WTC11 (cell line): ENCODE results near the gene CRISP1. TPM values are rescaled to one million over a fixed set of nuclear protein-coding genes. Genes with fewer than 3 reads are reported as not detected.
A peak's percentile ranks its signal among the peaks of the same experiment; 100 is the strongest.

ENCODE experiments used
- ATAC-seq: fragments of 200-7000 bp; cut with Tn5 transposase; 2 replicates; pipeline ENCODE4 v1.10.0; 2021; ENCODE audit warnings: mild to moderate bottlenecking, moderate library complexity
- CTCF ChIA-PET: fragments of 300-600 bp; sonication (Branson Sonifier 250); formaldehyde crosslinking; loops from one replicate; lab custom pipeline; 2021; ENCODE audit warnings: antibody characterized with exemption; lab: Charles Lee
- POLR2A ChIA-PET: fragments of 350-600 bp; sonication (Branson Sonifier 250); formaldehyde crosslinking; loops from one replicate; lab custom pipeline; 2021; ENCODE audit warnings: antibody characterized with exemption; lab: Charles Lee
- DNase-seq: peaks from one replicate; pipeline ENCODE4 v3.0.0; 2021; ENCODE audit warnings: low spot score
- H3K27ac Mint-ChIP-seq: 2 replicates; pipeline ENCODE4 v1.8.0; 2021; ENCODE audit warnings: mixed read lengths
- H3K27me3 Mint-ChIP-seq: 2 replicates; pipeline ENCODE4 v1.8.0; 2021; ENCODE audit warnings: low read depth, mild to moderate bottlenecking, moderate library complexity, mixed read lengths
- H3K36me3 Mint-ChIP-seq: 2 replicates; pipeline ENCODE4 v1.8.0; 2021; ENCODE audit warnings: mixed read lengths
- H3K4me1 Mint-ChIP-seq: 2 replicates; pipeline ENCODE4 v1.8.0; 2022; ENCODE audit warnings: mixed read lengths
- H3K4me3 Mint-ChIP-seq: 2 replicates; pipeline ENCODE4 v1.8.0; 2021; ENCODE audit warnings: mild to moderate bottlenecking, moderate library complexity, mixed read lengths
- H3K9me3 Mint-ChIP-seq: 2 replicates; pipeline ENCODE4 v1.8.0; 2021; ENCODE audit warnings: mixed read lengths
- ARID4B ChIP-seq: sonication (generic); formaldehyde crosslinking; IDR thresholded peaks from 2 replicates; pipeline ENCODE4 v1.8.0; 2023; ENCODE audit warnings: missing genetic modification reagents, mild to moderate bottlenecking, borderline replicate concordance
- CREM ChIP-seq: sonication (generic); formaldehyde crosslinking; IDR thresholded peaks from 2 replicates; pipeline ENCODE4 v1.8.1; 2022; ENCODE audit warnings: mild to moderate bottlenecking, missing genetic modification reagents, moderate library complexity
- CTCF ChIP-seq: fragments of 200-600 bp; IDR thresholded peaks from 2 replicates; pipeline ENCODE4 v1.8.0; 2022; ENCODE audit warnings: antibody characterized with exemption
- ELF4 ChIP-seq: sonication (generic); formaldehyde crosslinking; IDR thresholded peaks from 2 replicates; pipeline ENCODE4 v1.8.1; 2022; ENCODE audit warnings: low read depth, mild to moderate bottlenecking, moderate library complexity, missing genetic modification reagents
- EMX1 ChIP-seq: fragments of 250-450 bp; sonication (Bioruptor Pico); IDR thresholded peaks from 2 replicates; pipeline ENCODE4 v1.8.0; 2021; ENCODE audit warnings: mild to moderate bottlenecking
- ESRRA ChIP-seq: sonication (generic); formaldehyde crosslinking; IDR thresholded peaks from 2 replicates; pipeline ENCODE4 v1.8.1; 2022; ENCODE audit warnings: mild to moderate bottlenecking, missing genetic modification reagents, borderline replicate concordance
- IRF2 ChIP-seq: sonication (generic); formaldehyde crosslinking; IDR thresholded peaks from 2 replicates; pipeline ENCODE4 v1.8.0; 2022; ENCODE audit warnings: low read depth, missing genetic modification reagents, borderline replicate concordance
- MXD4 ChIP-seq: fragments of 250-450 bp; sonication (Bioruptor Pico); IDR thresholded peaks from 2 replicates; pipeline ENCODE4 v1.8.0; 2021; ENCODE audit warnings: mild to moderate bottlenecking, moderate library complexity, borderline replicate concordance
- NFE2L1 ChIP-seq: sonication (generic); formaldehyde crosslinking; IDR thresholded peaks from 2 replicates; pipeline ENCODE4 v1.8.1; 2023; ENCODE audit warnings: missing genetic modification reagents
- NFYB ChIP-seq: sonication (generic); formaldehyde crosslinking; conservative IDR thresholded peaks from 2 replicates; pipeline ENCODE4 v1.8.0; 2022; ENCODE audit warnings: low read depth, missing genetic modification reagents
- OVOL2 ChIP-seq: fragments of 250-450 bp; sonication (Bioruptor Pico); IDR thresholded peaks from 2 replicates; pipeline ENCODE4 v1.9.0; 2021; ENCODE audit warnings: mild to moderate bottlenecking, borderline replicate concordance
- RORB ChIP-seq: fragments of 250-450 bp; sonication (Bioruptor Pico); IDR thresholded peaks from 2 replicates; pipeline ENCODE4 v1.9.0; 2021; ENCODE audit warnings: mild to moderate bottlenecking
- SMAD3 ChIP-seq: sonication (generic); formaldehyde crosslinking; IDR thresholded peaks from 2 replicates; pipeline ENCODE4 v1.8.0; 2022; ENCODE audit warnings: missing genetic modification reagents, mild to moderate bottlenecking, borderline replicate concordance
- SOX15 ChIP-seq: fragments of 250-450 bp; sonication (Bioruptor Pico); IDR thresholded peaks from 2 replicates; pipeline ENCODE4 v1.9.0; 2021; ENCODE audit warnings: mild to moderate bottlenecking
- TCF7 ChIP-seq: sonication (generic); formaldehyde crosslinking; IDR thresholded peaks from 2 replicates; pipeline ENCODE4 v1.8.0; 2022; ENCODE audit warnings: mild to moderate bottlenecking, low read depth, missing genetic modification reagents, moderate library complexity
- ZBTB21 ChIP-seq: sonication (generic); formaldehyde crosslinking; IDR thresholded peaks from 2 replicates; pipeline ENCODE4 v1.8.1; 2023; ENCODE audit warnings: mild to moderate bottlenecking, missing genetic modification reagents, borderline replicate concordance
- ZNF281 ChIP-seq: sonication (generic); formaldehyde crosslinking; IDR thresholded peaks from 2 replicates; pipeline ENCODE4 v1.8.0; 2023; ENCODE audit warnings: mild to moderate bottlenecking, missing genetic modification reagents
- ZNF532 ChIP-seq: fragments of 250-450 bp; sonication (Bioruptor Pico); IDR thresholded peaks from 2 replicates; pipeline ENCODE4 v1.9.0; 2021; ENCODE audit warnings: mild to moderate bottlenecking, borderline replicate concordance
- total RNA-seq: library from RNA; stranded (reverse); gene quantifications from 3 replicates; pipeline ENCODE4 v1.2.3, GENCODE V29; 2021

The CRISP1 gene
- total RNA-seq, 1 experiment from 2014 or later, result not detected

- TF ChIP-seq CTCF, result no peak
- no peak for TF ChIP-seq NFE2L1
- TF ChIP-seq RORB, result no peak
- no peak for TF ChIP-seq ZNF532 (CRISPR knock-in tag)
- TF ChIP-seq ESRRA (CRISPR knock-in tag), result no peak
- no peak for TF ChIP-seq OVOL2 (CRISPR knock-in tag)
- TF ChIP-seq ARID4B, result no peak
- TF ChIP-seq MXD4 (CRISPR knock-in tag), result no peak
These were observed 47.5 kb upstream of the CRISP1 start (continued) for GRCh38 chr6:49913636-49914375.

- DNase-seq (no peak), ATAC-seq (no peak)
- CTCF ChIA-PET, result interaction anchor here (0.9 to 1.9 kb wide), 3 partner anchors 38 to 305 kb away, joined by 3 to 8 read pairs (median 4); no protein-coding TSS in a partner anchor
- peaks cover 87% of the 10 kb centered on the region for H3K4me1 Mint-ChIP-seq
- H3K4me3 Mint-ChIP-seq, result peak overlapping the region; percentile 35
- POLR2A ChIA-PET, result no interaction called here
- H3K36me3 Mint-ChIP-seq, result no peaks in the 10 kb centered on the region
- no peaks in the 10 kb centered on the region for H3K27me3 Mint-ChIP-seq
- H3K9me3 Mint-ChIP-seq, result no peaks in the 10 kb centered on the region
- peak overlapping the region; percentile 99 for H3K27ac Mint-ChIP-seq
- TF ChIP-seq ARID4B (no peak), CREM (CRISPR knock-in tag) (no peak), ELF4 (CRISPR knock-in tag) (no peak), ZBTB21 (CRISPR knock-in tag) (no peak), TCF7 (no peak), NFYB (CRISPR knock-in tag) (no peak), EMX1 (CRISPR knock-in tag) (no peak), MXD4 (CRISPR knock-in tag) (no peak), SMAD3 (CRISPR knock-in tag) (no peak), ZNF281 (CRISPR knock-in tag) (no peak), SOX15 (CRISPR knock-in tag) (no peak), IRF2 (CRISPR knock-in tag) (no peak)
These were observed 45.9 kb upstream of the CRISP1 start for GRCh38 chr6:49912196-49912595.
